Posterior vena cava (tissue), 2 donors: ENCODE measurements around the gene NEIL1. TPM values are rescaled to one million over a fixed set of nuclear protein-coding genes. Genes with fewer than 3 reads are reported as not detected.
"Not testable (repeated sequence)": the region's sequence is repeated elsewhere in the genome, so short reads cannot be mapped to it uniquely, and the experiment has no call there.

Experiments
- DNase-seq: peaks from one replicate; pipeline ENCODE4 v3.0.0-alpha.2; 2020; ENCODE audit warnings: low spot score
- intact Hi-C, 2 donors: fragments of 100-400 bp; cut with DNase I; formaldehyde crosslinking; loops; one replicate each; pipeline versions ENCODE4 v1.14.1 to v1.14.2; 2022 to 2023
- long read RNA-seq, 2 donors: library from polyadenylated mRNA; unstranded; transcript quantifications; one replicate each; pipeline ENCODE4 v2.0.0, GENCODE V29; 2020 to 2021
- total RNA-seq, 2 donors: library from RNA; stranded (reverse); fragmentation: NEBNext Ultra II Directional; extraction: Animal tissue kit (Norgen Biotek cat#: 25700); gene quantifications; one replicate each; pipeline ENCODE4 v1.2.1, GENCODE V29; 2021
- donor health status: DM: yes; HTN: yes; CAD: no.
- donor health status: DM: yes; HTN: yes; CAD: no.

NEIL1 gene, protein sequence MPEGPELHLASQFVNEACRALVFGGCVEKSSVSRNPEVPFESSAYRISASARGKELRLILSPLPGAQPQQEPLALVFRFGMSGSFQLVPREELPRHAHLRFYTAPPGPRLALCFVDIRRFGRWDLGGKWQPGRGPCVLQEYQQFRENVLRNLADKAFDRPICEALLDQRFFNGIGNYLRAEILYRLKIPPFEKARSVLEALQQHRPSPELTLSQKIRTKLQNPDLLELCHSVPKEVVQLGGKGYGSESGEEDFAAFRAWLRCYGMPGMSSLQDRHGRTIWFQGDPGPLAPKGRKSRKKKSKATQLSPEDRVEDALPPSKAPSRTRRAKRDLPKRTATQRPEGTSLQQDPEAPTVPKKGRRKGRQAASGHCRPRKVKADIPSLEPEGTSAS
- 10 to 100 TPM; 11.7 to 25.3 TPM for total RNA-seq
- long read RNA-seq, donor 1, partial matches to known transcripts, result 1 of 8 reads
- long read RNA-seq, donor 1, other reads (novel, unspliced or antisense), result 5 of 8 reads
- long read RNA-seq, donor 2, partial matches to known transcripts, result 8 of 36 reads
- long read RNA-seq, donor 2, other reads (novel, unspliced or antisense), result 23 of 36 reads

DNA sequence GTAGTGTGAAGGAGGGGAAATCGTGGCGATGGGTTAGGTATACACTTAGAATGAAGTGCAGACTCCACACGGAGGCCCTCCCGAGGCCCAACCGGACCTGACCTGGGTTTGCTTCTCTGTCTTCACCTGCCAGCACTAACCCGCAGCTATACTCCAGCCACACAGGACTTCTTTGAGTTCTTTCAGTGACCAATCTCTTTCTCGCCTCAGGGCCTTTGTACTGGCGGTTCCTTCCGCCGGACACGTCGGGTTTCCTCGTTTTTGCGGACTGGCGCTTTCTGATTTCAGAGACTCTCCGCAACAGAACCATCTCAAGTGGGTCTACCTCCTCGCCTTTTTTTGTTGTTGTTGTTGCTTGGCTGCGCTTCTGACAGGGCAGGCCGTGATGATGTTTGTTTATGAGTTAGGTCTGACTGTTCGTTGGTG, at the start of gene NEIL1:
TSS of gene NEIL1 (plus strand) at position 244 of the 426 bp plus-strand sequence. CDS start 1,867 bp downstream, outside the sequence.
- intact Hi-C loops, result no loop called here
- DNase-seq, result peak; percentile 75

- intact Hi-C loops, DNase-seq: not testable (repeated sequence)
Observed at GRCh38 chr15:75298541-75299310, 48.1 kb upstream of the NEIL1 start.

DNA sequence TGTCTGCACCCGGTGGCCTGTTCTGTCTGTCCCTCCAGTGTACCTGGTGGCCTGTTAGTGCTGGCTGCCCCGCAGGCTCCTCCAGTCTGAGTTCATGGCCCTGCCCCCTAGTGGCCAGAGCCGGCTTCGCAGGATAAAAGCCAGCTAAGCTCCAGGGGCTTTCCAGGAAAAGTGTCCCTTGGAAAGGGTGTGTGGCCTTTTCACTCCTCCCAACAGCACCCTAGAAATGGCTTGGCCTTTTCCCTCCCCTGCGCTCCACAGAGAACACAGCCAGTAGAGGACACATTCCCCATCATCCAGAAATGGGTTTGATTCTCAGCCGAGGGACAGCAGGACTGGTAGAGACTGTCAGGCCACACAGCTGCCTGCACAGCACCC, 47.5 kb upstream of the NEIL1 start:
- peak; percentile 88 for DNase-seq
- intact Hi-C loops, result not testable (repeated sequence)

DNA sequence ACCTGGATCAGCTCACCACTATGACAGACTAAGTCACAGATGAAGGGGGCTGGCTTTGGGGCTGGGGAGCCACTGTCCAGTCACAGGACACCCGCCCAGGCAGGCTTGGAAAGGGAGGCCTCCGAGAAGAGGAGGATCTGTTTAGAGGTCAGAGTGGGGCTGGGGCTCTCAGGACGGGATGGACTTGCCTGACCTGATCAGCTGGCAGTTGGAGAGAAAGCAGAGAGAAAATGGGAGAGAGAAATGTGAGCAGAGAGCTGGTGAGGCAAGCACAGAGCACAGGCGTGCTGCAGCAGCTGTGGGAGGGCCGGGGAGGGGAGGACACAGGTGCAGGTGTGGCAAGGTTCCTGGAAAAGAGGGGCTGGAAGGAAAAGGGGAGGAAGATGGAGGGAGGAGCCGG, 46.8 kb upstream of the NEIL1 start:
- DNase-seq, result not testable (repeated sequence)
- intact Hi-C loops, result loop anchor here in 1 of 2 donors (5.0 to 10.0 kb wide), 2 partner anchors 65 to 268 kb away; no protein-coding TSS in a partner anchor

GRCh38 chr15:75302318-75302717, 44.5 kb upstream of the NEIL1 start:
- DNase-seq, result no peak
- intact Hi-C loops, result loop anchor here in 1 of 2 donors (5.0 to 10.0 kb wide), 2 partner anchors 68 to 270 kb away; no protein-coding TSS in a partner anchor

DNA sequence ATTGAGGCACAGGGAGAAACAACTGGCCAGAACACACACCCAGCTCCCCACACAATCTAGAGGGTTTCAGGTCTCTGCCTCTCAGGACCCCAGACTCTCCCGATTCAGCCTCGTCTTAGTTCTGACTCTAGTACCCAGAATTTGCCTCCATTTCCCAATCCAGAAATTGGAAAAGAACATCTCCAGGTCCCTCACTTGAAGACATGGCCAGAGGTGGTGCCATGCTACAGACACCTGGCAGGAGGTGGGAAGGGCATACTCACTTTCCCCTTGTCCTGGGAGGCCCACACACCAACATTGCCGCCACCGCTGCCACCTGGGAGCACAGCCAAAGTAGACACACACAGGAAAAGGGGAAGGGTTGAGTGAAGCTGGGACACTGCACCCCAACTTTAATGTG, 44.1 kb upstream of the NEIL1 start:
- DNase-seq, result not testable (repeated sequence)
- intact Hi-C loops, result loop anchor here in 1 of 2 donors (5.0 to 10.0 kb wide), 2 partner anchors 68 to 270 kb away; no protein-coding TSS in a partner anchor

- intact Hi-C loops, result loop anchor here in 1 of 2 donors (10.0 kb wide), 1 partner anchor 71 kb away; no protein-coding TSS in a partner anchor
- no peak for DNase-seq
Observed at GRCh38 chr15:75306188-75306587, 40.7 kb upstream of the NEIL1 start.

GRCh38 chr15:75307778-75308390, 39.0 kb upstream of the NEIL1 start:
- DNase-seq, result no peak
- intact Hi-C loops, result loop anchor here in 1 of 2 donors (10.0 kb wide), 1 partner anchor 73 kb away; no protein-coding TSS in a partner anchor

- intact Hi-C loops, result loop anchor here in 1 of 2 donors (10.0 kb wide), 1 partner anchor 75 kb away; no protein-coding TSS in a partner anchor
- DNase-seq, result no peak
Observed at GRCh38 chr15:75309711-75310110, 37.1 kb upstream of the NEIL1 start.

DNA sequence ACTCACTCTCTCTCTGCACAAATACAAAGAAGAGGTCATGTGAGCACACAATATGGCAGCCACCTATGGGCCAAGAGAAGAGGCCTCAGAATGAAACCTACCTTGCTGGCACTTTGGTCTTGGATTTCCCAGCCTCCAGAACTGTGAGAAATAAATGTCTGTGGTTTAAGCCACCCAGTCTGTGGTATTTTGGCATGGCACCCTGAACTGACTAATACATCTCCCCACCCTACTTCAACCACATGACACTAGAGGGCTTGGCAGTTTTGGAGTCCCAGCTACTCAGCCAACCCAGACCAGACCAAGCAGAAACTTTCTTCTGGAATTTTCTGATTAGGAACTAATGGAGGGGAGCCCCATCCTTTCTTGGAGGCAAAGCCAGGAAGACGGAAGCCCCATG, 34.3 kb upstream of the NEIL1 start:
- intact Hi-C loops, DNase-seq: not testable (repeated sequence)

DNA sequence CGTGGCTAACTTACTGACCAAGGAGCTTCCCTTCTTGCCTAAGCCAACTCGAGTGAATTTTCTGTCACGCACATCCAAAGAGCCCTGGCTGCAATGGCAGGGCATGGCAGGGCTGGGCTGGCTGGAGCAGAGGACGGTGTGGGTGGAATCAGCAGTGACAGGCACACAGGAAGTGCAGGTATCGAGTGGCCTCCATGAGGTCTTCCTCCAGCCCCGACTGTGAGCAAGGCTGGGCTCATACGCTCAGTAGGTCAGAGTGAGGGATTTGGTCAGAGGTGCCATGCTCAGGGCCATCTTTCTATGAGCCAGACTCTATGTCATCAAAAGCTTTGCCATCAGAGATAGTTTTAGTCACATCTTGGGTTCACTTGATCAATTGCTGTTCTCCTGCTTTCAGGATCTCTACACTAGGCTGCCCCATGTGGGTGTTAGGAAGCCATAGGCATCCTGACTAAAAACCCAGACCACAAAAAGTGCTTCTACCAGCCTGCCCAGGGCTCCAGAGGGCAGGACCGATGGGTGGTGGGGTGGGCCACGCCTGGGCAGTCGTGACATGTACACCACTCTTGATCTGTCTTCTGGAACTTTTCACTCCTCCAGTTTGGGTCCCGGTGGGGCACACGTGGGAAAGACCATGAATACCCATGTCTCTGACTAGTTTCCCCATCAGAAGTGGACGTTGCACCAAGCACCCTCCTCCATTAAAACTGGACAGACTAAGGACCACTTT, 33.6 kb upstream of the NEIL1 start:
- no peak for DNase-seq
- intact Hi-C loops, result no loop called here

GRCh38 chr15:75314552-75315290, 32.1 kb upstream of the NEIL1 start:
- DNase-seq, result no peak
- intact Hi-C loops, result no loop called here

DNA sequence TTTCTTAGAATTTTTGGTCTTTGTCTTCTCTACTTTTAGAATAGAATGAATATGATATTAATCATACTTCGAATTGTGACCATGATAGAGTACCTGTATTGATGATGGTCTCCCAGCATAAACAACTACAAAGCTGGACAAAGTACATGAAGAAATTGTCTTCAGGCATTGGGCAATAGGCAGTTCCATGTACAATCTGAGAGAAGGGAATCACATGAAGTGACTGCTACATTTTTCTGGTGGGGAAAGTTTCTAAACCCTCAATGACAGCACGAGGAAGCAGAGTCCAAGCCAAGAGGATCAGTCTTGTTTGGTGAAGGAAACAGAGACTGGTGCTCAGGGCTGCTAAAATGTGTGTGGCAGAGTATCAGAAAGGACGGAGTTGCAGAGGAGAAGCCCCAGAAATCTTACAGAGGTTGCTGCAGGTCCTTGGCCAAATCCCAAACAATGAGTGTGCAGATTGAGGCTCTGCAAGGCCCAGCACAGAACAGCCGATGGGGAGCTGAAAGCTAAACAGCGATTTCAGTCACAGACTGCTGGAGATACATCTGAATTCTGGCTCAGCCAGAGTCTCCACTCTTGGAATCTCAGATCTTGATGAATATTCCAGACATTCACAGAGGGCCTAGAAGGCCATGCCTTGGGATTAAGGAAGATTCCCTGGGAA, 27.5 kb upstream of the NEIL1 start:
- DNase-seq, intact Hi-C loops: not testable (repeated sequence)

DNA sequence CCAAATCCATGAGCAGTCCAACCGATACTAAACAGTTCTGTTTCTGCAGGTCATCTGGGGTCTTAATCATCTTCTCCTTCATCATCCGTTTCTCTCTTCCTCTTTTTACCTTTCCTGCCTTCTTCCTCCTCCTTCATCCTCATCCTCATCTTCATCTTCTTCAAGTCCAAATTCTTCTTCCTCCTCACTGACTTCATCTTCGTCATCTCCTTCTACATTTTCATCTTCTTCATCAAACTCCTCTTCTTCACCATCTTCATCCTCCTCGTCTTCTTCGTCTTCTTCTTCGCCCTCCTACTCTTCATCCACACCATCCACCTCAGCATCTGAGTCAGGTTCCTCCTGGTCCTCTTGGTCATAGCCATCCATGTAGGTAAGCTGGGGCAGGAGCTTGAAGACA, 25.1 kb upstream of the NEIL1 start:
- intact Hi-C loops, result no loop called here
- no peak for DNase-seq

DNA sequence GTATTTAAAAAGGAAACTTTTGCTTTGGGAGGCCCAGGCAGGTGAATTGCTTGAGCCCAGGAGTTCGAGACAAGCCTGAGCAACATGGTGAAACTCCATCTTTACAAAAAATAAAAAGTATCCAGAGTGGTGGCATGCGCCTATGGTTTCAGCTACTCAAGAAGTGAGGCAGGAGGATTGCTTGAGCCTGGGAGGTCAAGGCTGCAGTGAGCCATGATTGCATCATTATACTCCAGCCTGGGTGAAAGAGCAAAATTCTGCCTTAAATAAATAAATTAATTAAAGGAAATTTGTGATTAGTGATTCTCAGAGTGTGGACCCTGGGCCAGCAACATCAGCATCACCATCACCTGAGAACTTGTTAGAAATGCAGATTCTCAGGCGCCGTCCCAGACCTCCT, 20.9 kb upstream of the NEIL1 start:
- intact Hi-C loops, result loop anchor here in 1 of 2 donors (5.0 kb wide), 1 partner anchor 599 kb away; the partner anchor contains the start of gene CYP1A1
- peak; percentile 6 for DNase-seq

GRCh38 chr15:75327005-75327404, 19.8 kb upstream of the NEIL1 start:
- DNase-seq, result no peak
- intact Hi-C loops, result loop anchor here in 1 of 2 donors (5.0 kb wide), 1 partner anchor 600 kb away; the partner anchor contains the start of gene CYP1A1

- intact Hi-C loops, result loop anchor here in 1 of 2 donors (5.0 kb wide), 1 partner anchor 600 kb away; the partner anchor contains the start of gene CYP1A1
Observed at GRCh38 chr15:75327491-75327890, 19.3 kb upstream of the NEIL1 start.

More at GRCh38 chr15:75327491-75327890, 19.3 kb upstream of the NEIL1 start:
- no peak for DNase-seq
